AG04449 (cell line): ENCODE results near the gene POU6F2.

ENCODE experiments used
- CTCF ChIA-PET: fragments of 350-600 bp; formaldehyde crosslinking; extraction: SDS; loops from one replicate; lab custom pipeline; 2021; ENCODE audit warnings: antibody characterized with exemption; lab: Yijun Ruan, JAX
- POLR2A ChIA-PET: fragments of 400-600, 350-600 bp; formaldehyde crosslinking; extraction: SDS; loops from one replicate; lab custom pipeline; 2020; ENCODE audit warnings: antibody characterized with exemption, inconsistent platforms; lab: Yijun Ruan, JAX
- DNase-seq: peaks from one replicate; pipeline ENCODE4 v3.0.0-alpha.2; 2010; ENCODE audit warnings: low read depth, low spot score
- H3K4me3 ChIP-seq: 2 replicates; pipeline ENCODE4 v1.5.1; 2011; ENCODE audit warnings: low read depth, mild to moderate bottlenecking, control low read depth, low read length
- TF ChIP-seq, protein P1 (sequence below): IDR thresholded peaks from one replicate; pipeline ENCODE4 v1.5.1; 2011; ENCODE audit warnings: mild to moderate bottlenecking, moderate library complexity, low read length, control low read depth, inconsistent platforms; ENCODE audit not compliant: insufficient read depth; ENCODE audit errors: missing control alignments

Gene POU6F2

DNA sequence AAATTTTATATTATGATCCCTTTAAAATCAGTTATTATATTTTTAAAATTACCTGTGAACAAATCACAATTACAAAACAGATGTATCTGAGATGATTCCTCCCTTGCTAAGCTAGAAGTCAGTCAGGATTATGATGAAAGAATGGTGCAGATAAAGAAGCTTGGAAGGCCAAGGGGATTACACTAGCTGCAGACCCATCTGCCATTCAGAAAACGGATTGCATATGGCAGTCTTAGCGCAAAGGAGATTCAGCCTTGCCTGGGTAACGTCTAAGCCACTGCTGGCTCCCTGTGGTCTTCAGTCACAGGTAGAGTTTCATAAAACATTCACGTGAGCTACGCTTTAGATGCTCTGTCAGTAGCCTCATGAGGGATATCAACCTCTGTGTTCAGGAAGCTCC, 222.2 kb downstream of the POU6F2 start:
- TF ChIP-seq, protein P1, sequence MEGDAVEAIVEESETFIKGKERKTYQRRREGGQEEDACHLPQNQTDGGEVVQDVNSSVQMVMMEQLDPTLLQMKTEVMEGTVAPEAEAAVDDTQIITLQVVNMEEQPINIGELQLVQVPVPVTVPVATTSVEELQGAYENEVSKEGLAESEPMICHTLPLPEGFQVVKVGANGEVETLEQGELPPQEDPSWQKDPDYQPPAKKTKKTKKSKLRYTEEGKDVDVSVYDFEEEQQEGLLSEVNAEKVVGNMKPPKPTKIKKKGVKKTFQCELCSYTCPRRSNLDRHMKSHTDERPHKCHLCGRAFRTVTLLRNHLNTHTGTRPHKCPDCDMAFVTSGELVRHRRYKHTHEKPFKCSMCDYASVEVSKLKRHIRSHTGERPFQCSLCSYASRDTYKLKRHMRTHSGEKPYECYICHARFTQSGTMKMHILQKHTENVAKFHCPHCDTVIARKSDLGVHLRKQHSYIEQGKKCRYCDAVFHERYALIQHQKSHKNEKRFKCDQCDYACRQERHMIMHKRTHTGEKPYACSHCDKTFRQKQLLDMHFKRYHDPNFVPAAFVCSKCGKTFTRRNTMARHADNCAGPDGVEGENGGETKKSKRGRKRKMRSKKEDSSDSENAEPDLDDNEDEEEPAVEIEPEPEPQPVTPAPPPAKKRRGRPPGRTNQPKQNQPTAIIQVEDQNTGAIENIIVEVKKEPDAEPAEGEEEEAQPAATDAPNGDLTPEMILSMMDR: no peak
- no peak overlapping the region for H3K4me3 ChIP-seq
- ChIA-PET CTCF (no interaction called here), POLR2A (no interaction called here)
- no peak for DNase-seq

DNA sequence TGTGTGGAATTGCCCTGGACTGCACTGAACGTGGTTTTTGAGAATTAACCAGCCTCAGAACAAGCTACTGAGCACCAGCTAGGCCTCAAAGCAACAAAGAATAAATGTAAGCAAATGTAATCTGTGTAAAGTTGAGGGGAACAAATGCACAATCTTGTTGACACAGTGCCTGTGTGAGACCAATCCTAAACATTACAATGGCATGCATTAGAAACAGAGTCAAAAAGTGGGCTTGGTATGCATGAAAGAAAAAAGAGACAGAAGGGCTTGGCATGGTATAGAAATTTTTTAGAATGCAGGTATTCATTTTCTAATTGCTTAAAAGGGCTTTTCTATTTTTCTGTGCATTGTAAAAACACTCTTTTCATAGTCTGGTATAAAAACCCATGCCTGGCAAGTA, 224.3 kb downstream of the POU6F2 start:
- ChIA-PET POLR2A (no interaction called here), CTCF (no interaction called here)

DNA sequence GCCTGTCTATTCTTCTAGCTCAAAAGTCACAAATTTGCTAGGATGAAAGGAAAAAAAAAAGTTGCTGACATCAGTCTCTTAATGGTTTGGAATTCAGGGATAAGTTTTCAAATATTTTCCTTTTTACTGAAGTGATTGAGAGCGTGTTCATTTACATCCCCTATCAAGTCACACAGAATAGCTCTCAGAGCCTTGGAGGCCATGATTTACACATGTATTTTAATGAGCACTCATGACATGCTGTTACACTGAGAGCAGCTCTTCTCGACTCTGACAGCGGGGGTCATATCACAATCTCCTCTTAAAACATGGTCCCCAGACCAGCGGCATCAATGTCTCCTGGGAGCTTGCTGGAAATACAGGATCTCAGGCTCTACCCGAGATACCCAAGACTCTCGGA, 232.7 kb downstream of the POU6F2 start:
- POLR2A ChIA-PET: no interaction called here
- TF ChIP-seq, protein P1: no peak
- CTCF ChIA-PET: no interaction called here
- no peak overlapping the region for H3K4me3 ChIP-seq
- no peak for DNase-seq

More for the DNA sequence above, 224.3 kb downstream of the POU6F2 start:
- H3K4me3 ChIP-seq: no peak overlapping the region
- no peak for DNase-seq
- TF ChIP-seq, protein P1: no peak

DNA sequence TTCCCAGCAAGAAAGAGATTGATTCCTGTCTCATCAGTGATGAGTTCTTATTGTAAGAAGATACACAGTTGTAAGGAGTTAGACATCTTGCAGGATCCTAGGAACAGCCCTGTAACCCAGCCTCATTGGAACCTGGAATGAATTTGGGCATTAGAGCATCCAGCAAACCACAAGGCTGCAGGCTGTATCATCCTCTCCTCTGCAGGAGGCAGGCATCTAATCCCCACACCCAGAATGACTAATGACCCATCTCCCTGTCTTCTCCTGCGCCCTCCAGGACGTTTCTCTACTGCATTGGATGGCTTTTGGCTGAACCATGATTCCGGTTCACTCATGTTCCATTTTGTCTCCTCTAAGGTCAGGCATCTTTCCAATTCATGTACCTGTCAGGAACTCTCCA, 233.9 kb downstream of the POU6F2 start:
- DNase-seq: no peak
- H3K4me3 ChIP-seq: no peak overlapping the region
- ChIA-PET CTCF (no interaction called here), POLR2A (no interaction called here)
- TF ChIP-seq, protein P1: no peak

DNA sequence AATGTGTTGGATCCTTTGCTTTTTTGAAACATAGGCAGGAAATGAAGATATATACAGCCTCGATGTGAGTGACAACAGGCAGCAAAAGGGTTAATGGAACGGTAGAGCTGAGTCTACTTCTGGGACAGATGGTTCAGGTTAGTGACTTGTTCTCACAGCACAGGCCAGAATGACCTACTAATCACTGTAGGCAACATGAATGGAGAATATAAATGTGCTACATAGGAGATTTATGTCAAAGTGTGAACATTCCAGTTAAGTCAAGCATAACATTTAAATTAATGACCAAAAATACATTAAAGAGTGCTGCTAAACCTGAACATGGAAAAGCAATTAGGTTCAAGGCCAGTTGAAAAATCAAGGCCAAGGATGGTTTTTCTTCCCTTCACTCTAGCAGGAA, 235.2 kb downstream of the POU6F2 start:
- CTCF ChIA-PET: interaction anchor here (0.6 kb wide), 1 partner anchor 9 kb away, joined by 3 read pairs; no protein-coding TSS in a partner anchor
- no peak for DNase-seq
- no peak overlapping the region for H3K4me3 ChIP-seq
- POLR2A ChIA-PET: no interaction called here
- TF ChIP-seq, protein P1: no peak

DNA sequence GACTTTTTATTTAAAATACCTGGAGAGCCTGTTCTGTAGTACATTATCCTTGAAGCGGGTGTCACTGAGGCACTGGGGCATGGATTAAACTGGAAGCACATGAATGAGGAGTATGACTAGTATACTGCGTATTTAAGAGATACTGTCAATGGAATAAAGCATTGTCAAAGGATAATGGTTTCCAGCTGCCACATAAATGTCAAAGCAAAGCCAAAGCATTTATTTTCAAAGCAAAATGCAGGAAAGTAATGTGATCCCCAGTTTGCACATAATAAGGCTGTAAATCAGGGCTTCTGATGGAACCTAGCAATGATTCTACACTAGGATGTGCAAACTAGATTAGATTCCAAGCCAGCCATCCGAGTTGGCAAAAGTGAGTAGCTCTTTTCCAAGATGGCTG, 240.1 kb downstream of the POU6F2 start:
- TF ChIP-seq, protein P1: no peak
- H3K4me3 ChIP-seq: no peak overlapping the region
- DNase-seq: no peak
- ChIA-PET CTCF (no interaction called here), POLR2A (no interaction called here)
